Endothelial cell (in vitro differentiated cells): ENCODE results near the gene SVOPL. TPM values are rescaled to one million over a fixed set of nuclear protein-coding genes. Genes with fewer than 3 reads are reported as not detected.

Experiments
- DNase-seq: peaks from one replicate; pipeline ENCODE4 v3.0.0; 2021; ENCODE audit warnings: low spot score
- H3K27ac Mint-ChIP-seq: one replicate; pipeline ENCODE4 v1.8.0; 2021; ENCODE audit warnings: mixed read lengths, inconsistent platforms; ENCODE audit not compliant: unreplicated experiment
- H3K27me3 Mint-ChIP-seq: one replicate; pipeline ENCODE4 v1.8.0; 2021; ENCODE audit warnings: mild to moderate bottlenecking, moderate library complexity, mixed read lengths, inconsistent platforms; ENCODE audit not compliant: unreplicated experiment
- H3K36me3 Mint-ChIP-seq: one replicate; pipeline ENCODE4 v1.8.0; 2021; ENCODE audit warnings: mild to moderate bottlenecking, low read depth, mixed read lengths, inconsistent platforms; ENCODE audit not compliant: unreplicated experiment
- H3K4me1 Mint-ChIP-seq: one replicate; pipeline ENCODE4 v1.8.0; 2021; ENCODE audit warnings: mild to moderate bottlenecking, mixed read lengths, inconsistent platforms; ENCODE audit not compliant: unreplicated experiment
- H3K4me3 Mint-ChIP-seq: one replicate; pipeline ENCODE4 v1.8.0; 2021; ENCODE audit warnings: mild to moderate bottlenecking, mixed read lengths, inconsistent platforms; ENCODE audit not compliant: unreplicated experiment
- H3K9me3 Mint-ChIP-seq: one replicate; pipeline ENCODE4 v1.8.0; 2021; ENCODE audit warnings: mixed read lengths, inconsistent platforms; ENCODE audit not compliant: unreplicated experiment
- CTCF ChIP-seq: fragments of 200-600 bp; sonication (generic); IDR thresholded peaks from one replicate; pipeline ENCODE4 v1.5.0; 2021; ENCODE audit warnings: antibody characterized with exemption; ENCODE audit not compliant: unreplicated experiment
- total RNA-seq: library from RNA; stranded (reverse); fragmentation: NEBNext Ultra II Directional; extraction: Animal tissue kit (Norgen Biotek cat#: 25700); gene quantifications from one replicate; pipeline ENCODE4 v1.2.1, GENCODE V29; 2021; ENCODE audit not compliant: unreplicated experiment

The SVOPL gene
- total RNA-seq, 1 donor from 2014 or later = not detected

- H3K36me3 Mint-ChIP-seq = peaks cover 32% of the 10 kb centered on the region
These were observed 115.7 kb downstream of the SVOPL start for GRCh38 chr7:138585283-138585993.

DNA sequence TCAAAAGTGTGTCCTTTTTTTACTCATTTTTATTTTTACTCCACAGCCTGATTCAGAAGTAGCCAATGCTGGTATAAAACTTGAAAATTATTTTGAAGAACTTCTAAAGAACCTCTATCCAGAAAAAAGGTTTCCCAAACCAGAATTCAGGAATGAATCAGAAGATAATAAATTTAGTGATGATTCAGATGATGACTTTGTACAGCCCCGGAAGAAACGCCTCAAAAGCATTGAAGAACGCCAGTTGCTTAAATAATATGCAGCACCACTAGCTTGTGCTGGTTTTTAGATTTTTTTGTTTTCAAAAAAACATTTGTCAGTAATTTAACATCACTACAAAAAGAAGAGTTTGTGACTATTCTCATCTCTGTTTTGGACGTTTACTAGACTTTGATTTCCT lies 116.5 kb downstream of the SVOPL start:
- Mint-ChIP-seq H3K27me3 (no peaks in the 10 kb centered on the region), H3K4me3 (no peak overlapping the region), H3K36me3 (peaks cover 36% of the 10 kb centered on the region), H3K9me3 (no peaks in the 10 kb centered on the region), H3K27ac (no peak overlapping the region), H3K4me1 (no peaks in the 10 kb centered on the region)
- DNase-seq = no peak
- no peak for TF ChIP-seq CTCF

More at GRCh38 chr7:138585283-138585993, 115.7 kb downstream of the SVOPL start:
- no peak for DNase-seq
- Mint-ChIP-seq H3K27ac (no peak overlapping the region), H3K9me3 (no peaks in the 10 kb centered on the region), H3K4me1 (no peaks in the 10 kb centered on the region), H3K4me3 (no peak overlapping the region), H3K27me3 (no peaks in the 10 kb centered on the region)
- no peak for TF ChIP-seq CTCF

- Mint-ChIP-seq H3K4me3 (no peak overlapping the region), H3K27ac (no peak overlapping the region), H3K36me3 (peaks cover 36% of the 10 kb centered on the region), H3K27me3 (no peaks in the 10 kb centered on the region), H3K9me3 (no peaks in the 10 kb centered on the region), H3K4me1 (no peaks in the 10 kb centered on the region)
- no peak for DNase-seq
- TF ChIP-seq CTCF = no peak
These were observed 116.9 kb downstream of the SVOPL start for GRCh38 chr7:138584283-138584682.

DNA sequence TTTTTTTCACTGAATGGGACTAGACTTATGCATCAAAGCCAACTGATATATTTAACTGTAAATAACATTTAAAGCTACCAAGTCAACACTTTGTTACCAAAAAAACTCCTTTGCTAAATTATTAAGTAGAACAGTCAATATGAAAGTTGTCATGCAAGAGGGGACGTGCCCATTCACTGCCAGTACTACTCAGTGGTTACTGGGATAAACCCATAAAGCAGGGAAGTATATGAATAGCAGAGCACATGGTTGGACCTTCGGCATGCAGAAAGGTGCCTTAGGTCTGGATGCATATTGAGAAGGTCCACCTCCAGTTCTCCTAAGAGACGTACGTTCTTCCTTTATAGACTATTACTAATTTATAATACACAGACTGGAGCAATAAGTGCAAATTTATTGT lies 120.1 kb downstream of the SVOPL start:
- Mint-ChIP-seq H3K27ac (no peak overlapping the region), H3K27me3 (no peaks in the 10 kb centered on the region), H3K36me3 (peaks cover 41% of the 10 kb centered on the region), H3K9me3 (no peaks in the 10 kb centered on the region), H3K4me3 (no peak overlapping the region), H3K4me1 (no peaks in the 10 kb centered on the region)
- TF ChIP-seq CTCF = no peak
- no peak for DNase-seq

DNA sequence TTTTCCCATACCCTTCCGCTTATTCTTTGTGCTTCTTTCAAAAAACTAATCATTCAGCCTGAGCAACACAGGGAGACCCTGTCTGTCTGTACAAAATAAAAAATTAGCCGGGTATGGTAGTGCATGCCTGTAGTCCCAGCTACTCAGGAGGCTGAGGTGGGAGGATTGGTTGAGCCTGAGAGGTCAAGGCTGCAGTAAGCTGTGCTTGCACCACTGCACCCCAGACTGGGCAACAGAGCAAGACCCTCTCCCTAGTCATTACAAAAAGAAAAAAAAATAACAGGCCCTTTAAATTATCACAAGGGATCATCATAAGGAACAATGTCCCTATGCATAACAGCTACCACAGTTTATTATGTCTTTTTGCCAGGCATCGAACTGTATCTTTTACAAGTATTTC lies 121.5 kb downstream of the SVOPL start:
- TF ChIP-seq CTCF = no peak
- H3K4me1 Mint-ChIP-seq = no peaks in the 10 kb centered on the region
- H3K9me3 Mint-ChIP-seq = no peaks in the 10 kb centered on the region
- DNase-seq = no peak
- no peak overlapping the region for H3K27ac Mint-ChIP-seq
- no peak overlapping the region for H3K4me3 Mint-ChIP-seq
- H3K36me3 Mint-ChIP-seq = peaks cover 30% of the 10 kb centered on the region
- H3K27me3 Mint-ChIP-seq = no peaks in the 10 kb centered on the region
